Upper lobe of left lung (tissue), 6 donors: ENCODE data around the gene ME3. TPM values are rescaled to one million over a fixed set of nuclear protein-coding genes. Genes with fewer than 3 reads are reported as not detected.
A peak's percentile ranks its signal among the peaks of the same experiment; 100 is the strongest.

Source experiments
- ATAC-seq, 2 donors: fragments of 200-7000 bp; cut with Tn5 transposase; one replicate each; pipeline ENCODE4 v1.9.1; 2022; ENCODE audit warnings: mild to moderate bottlenecking in 2 of 2, moderate library complexity in 2 of 2; ENCODE audit not compliant: low FRiP score in 2 of 2
- DNase-seq, 2 donors: peaks; one replicate each; pipeline ENCODE4 v3.0.0-alpha.2; 2019 to 2020
- H3K27ac ChIP-seq, 4 donors: fragments of 200-600 bp; sonication (generic); one replicate each; pipeline ENCODE4 v1.5.1; 2016 to 2019
- H3K27me3 ChIP-seq, 4 donors: fragments of 200-600 bp; sonication (generic); one replicate each; pipeline ENCODE4 v1.5.1; 2017 to 2019
- H3K36me3 ChIP-seq, 4 donors: fragments of 200-600 bp; sonication (generic); one replicate each; pipeline ENCODE4 v1.5.1; 2016 to 2019
- H3K4me1 ChIP-seq, 4 donors: fragments of 200-600 bp; sonication (generic); one replicate each; pipeline ENCODE4 v1.5.1; 2018 to 2019
- H3K4me3 ChIP-seq, 4 donors: fragments of 200-600 bp; sonication (generic); one replicate each; pipeline ENCODE4 v1.5.1; 2017 to 2019; ENCODE audit warnings: mild to moderate bottlenecking in 2 of 4, moderate library complexity in 1 of 4
- H3K9me3 ChIP-seq, 4 donors: fragments of 200-600 bp; sonication (generic); one replicate each; pipeline ENCODE4 v1.5.1; 2018 to 2019
- EP300 ChIP-seq, 4 donors: sonication (generic); formaldehyde crosslinking; IDR thresholded peaks; one replicate each; pipeline ENCODE4 v1.5.1; 2017; ENCODE audit warnings: antibody characterized with exemption in 4 of 4, control low read depth in 2 of 4
- POLR2A ChIP-seq, 4 donors: fragments of 450-650 bp; IDR thresholded peaks; one replicate each; pipeline ENCODE4 v1.5.1; 2016 to 2017; ENCODE audit warnings: antibody characterized with exemption in 4 of 4, mild to moderate bottlenecking in 2 of 4
- POLR2AphosphoS5 ChIP-seq, 2 donors: sonication (generic); formaldehyde crosslinking; IDR thresholded peaks; one replicate each; pipeline ENCODE4 v1.5.1; 2017; ENCODE audit warnings: antibody characterized with exemption in 2 of 2
- WGBS, 2 donors: methylation state at CpG; one replicate each; pipeline ENCODE4 v1.1.5; 2017 to 2018; 5-methylcytosine and 5-hydroxymethylcytosine counted together
- total RNA-seq, 6 donors: library from RNA; depleted of rRNA in 4 of 6; stranded (reverse); fragments of >200 nt in 4 of 6; gene quantifications; one replicate each; pipeline versions ENCODE4 v1.1.0 to v1.2.1, GENCODE V29; 2016 to 2021
- TF ChIP-seq, protein P1 (sequence below), 6 experiments: fragments of 450-650 bp in 4 of 6; fragments of 200-600 bp in 2 of 6; sonication (generic) in 2 of 6; IDR thresholded peaks; one replicate each; pipeline ENCODE4 v1.5.1; 2016 to 2019; ENCODE audit warnings: antibody characterized with exemption in 6 of 6
- donor health status: DM: no; HTN: no; CAD: no; lungs with moderate emphysema.
- donor health status: DM: no; HTN: yes; CAD: no; lungs with severe emphysema.

Gene ME3
- total RNA-seq, 6 donors from 2014 or later = 19.5 to 56.6 (median 34.7) TPM

DNA sequence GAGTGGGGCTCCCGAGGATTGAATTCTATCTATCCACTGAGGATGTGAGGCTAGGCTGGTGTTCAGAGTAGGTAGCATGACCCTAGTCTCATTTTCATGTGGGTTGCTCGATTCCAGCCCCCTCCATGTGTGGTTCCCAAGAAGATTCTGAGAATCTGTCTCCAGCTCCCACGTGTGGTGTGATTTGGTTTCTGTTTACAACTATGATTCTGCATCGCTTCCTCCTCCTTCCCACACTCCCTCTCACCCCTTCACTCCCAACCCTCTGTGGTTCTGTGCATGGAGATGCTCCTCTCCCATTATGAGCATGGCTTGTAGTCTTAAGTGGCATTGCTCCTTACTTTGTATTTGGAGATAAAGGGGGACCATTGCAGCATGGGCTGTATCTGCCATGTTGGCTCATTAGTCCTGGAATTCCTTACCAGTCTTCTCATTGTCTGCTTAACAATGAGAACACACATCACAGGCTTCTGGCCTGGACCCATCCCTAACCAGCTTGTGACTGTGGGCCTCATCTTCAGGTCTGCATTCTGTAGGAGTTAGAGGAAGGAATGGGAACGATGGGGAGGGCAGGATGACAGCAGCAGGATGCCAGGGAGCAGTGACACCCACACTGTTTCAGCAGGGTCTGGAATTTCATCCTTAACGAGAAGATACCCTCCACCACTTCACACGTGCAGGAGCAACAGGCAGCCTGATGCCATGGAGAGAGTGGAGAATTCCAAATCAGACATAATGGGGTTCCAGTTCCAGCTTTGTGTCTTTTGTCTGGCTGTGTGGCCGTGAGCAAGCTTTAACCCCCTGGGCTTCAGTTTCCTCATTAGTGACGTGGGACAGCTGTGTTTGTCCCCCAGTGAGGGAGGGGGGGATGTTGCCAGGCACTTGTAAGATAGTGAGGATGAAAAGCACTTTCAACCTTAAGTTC lies 211.7 kb downstream of the ME3 start:
- 75 to 78% methylated on average over 8 to 9 of the region's 9 CpGs for WGBS, 2 donors
- Histone ChIP-seq H3K27me3 (no peaks in the 10 kb centered on the region), H3K9me3 (no peaks in the 10 kb centered on the region), H3K4me1 (peaks cover 5 to 18% (median 13%) of the 10 kb centered on the region in 4 donors), H3K27ac (no peak overlapping the region), H3K36me3 (no peaks in the 10 kb centered on the region), H3K4me3 (no peak overlapping the region)
- ATAC-seq (no peak), DNase-seq (no peak)
- TF ChIP-seq POLR2AphosphoS5 (IDR thresholded peaks at IDR 0.05) (no peak), EP300 (IDR thresholded peaks at IDR 0.05) (no peak), POLR2A (IDR thresholded peaks at IDR 0.05) (no peak)
- TF ChIP-seq, protein P1, sequence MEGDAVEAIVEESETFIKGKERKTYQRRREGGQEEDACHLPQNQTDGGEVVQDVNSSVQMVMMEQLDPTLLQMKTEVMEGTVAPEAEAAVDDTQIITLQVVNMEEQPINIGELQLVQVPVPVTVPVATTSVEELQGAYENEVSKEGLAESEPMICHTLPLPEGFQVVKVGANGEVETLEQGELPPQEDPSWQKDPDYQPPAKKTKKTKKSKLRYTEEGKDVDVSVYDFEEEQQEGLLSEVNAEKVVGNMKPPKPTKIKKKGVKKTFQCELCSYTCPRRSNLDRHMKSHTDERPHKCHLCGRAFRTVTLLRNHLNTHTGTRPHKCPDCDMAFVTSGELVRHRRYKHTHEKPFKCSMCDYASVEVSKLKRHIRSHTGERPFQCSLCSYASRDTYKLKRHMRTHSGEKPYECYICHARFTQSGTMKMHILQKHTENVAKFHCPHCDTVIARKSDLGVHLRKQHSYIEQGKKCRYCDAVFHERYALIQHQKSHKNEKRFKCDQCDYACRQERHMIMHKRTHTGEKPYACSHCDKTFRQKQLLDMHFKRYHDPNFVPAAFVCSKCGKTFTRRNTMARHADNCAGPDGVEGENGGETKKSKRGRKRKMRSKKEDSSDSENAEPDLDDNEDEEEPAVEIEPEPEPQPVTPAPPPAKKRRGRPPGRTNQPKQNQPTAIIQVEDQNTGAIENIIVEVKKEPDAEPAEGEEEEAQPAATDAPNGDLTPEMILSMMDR (IDR thresholded peaks at IDR 0.05) = no peak

DNA sequence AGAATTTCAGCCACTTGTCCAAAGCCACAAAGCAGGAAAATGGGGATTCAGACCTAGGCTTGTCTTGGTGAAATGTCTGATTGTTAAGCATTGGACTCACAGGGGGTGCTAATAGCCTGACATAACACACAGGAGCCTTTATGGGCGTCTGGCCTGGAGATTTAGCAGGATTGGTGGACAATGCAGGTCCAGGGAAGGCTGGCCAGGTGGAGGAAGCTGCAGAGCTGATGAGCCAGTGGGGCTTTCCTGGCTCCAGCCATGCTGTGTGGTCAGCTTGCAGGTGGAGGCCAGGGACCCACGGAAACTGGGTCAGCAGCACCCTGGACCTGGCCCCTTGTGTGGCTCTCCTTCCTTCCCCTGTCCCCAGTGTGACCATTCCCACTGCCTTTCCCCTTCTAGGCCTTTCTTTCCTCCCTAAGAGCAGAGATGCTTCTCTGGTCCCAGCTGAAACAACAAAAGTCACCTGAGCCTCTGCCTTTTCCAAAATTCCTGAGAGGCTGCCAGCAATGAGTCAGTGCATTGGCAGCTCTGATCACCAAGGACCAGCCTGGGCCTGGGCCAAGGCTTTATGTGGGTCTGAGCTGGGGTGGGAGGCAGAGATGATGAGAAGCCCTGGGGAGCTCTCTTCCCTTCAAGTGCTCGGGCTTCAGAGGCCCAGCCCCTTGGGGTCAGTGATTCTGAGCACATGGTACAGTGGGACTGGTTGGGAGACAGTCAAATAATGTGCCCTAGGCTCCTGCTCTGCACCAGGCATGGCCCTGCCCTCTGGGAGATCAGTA lies 212.5 kb downstream of the ME3 start:
- Histone ChIP-seq H3K27me3 (no peaks in the 10 kb centered on the region), H3K4me1 (peaks cover 5 to 18% (median 13%) of the 10 kb centered on the region in 4 donors), H3K36me3 (no peaks in the 10 kb centered on the region), H3K9me3 (no peaks in the 10 kb centered on the region), H3K4me3 (no peak overlapping the region), H3K27ac (no peak overlapping the region)
- ATAC-seq (peak; percentile 25 to 41), DNase-seq (no peak)
- TF ChIP-seq POLR2A (IDR thresholded peaks at IDR 0.05) (no peak), EP300 (IDR thresholded peaks at IDR 0.05) (no peak), POLR2AphosphoS5 (IDR thresholded peaks at IDR 0.05) (no peak)
- TF ChIP-seq, protein P1 (IDR thresholded peaks at IDR 0.05) = no peak
- 55 to 79% methylated on average over 2 to 3 of the region's 3 CpGs for WGBS, 2 donors

DNA sequence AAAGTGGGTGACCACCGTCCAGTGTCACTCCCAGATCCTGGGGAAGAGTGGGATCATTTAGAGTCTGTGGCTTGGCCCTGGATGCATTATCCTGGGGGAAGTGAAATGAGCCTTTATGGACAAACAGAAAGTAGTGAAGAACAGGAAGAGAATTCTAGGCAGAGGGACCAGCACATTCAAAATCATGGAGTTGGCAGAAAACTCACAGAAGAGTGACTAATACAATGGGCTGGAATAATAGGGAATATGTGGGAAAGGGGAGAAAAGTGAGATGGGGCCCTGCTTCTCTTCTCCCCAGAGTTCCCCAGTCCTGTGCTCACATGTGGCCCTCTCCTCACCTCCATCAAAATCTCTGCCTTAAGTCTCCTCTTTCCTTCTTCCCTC lies 213.4 kb downstream of the ME3 start:
- Histone ChIP-seq H3K4me1 (peaks cover 5 to 18% (median 13%) of the 10 kb centered on the region in 4 donors), H3K27ac (peak overlapping the region in 1 of 4 donors; percentile 13), H3K9me3 (no peaks in the 10 kb centered on the region), H3K4me3 (no peak overlapping the region), H3K27me3 (no peaks in the 10 kb centered on the region), H3K36me3 (no peaks in the 10 kb centered on the region)
- ATAC-seq = peak in 1 of 2 donors; percentile 19
- no peak for DNase-seq
- 85 to 86% methylated on average over 1 of the region's 1 CpG for WGBS, 2 donors
- no peak for TF ChIP-seq POLR2A (IDR thresholded peaks at IDR 0.05)
- no peak for TF ChIP-seq POLR2AphosphoS5 (IDR thresholded peaks at IDR 0.05)
- TF ChIP-seq, protein P1 (IDR thresholded peaks at IDR 0.05) = no peak
- no peak for TF ChIP-seq EP300 (IDR thresholded peaks at IDR 0.05)

DNA sequence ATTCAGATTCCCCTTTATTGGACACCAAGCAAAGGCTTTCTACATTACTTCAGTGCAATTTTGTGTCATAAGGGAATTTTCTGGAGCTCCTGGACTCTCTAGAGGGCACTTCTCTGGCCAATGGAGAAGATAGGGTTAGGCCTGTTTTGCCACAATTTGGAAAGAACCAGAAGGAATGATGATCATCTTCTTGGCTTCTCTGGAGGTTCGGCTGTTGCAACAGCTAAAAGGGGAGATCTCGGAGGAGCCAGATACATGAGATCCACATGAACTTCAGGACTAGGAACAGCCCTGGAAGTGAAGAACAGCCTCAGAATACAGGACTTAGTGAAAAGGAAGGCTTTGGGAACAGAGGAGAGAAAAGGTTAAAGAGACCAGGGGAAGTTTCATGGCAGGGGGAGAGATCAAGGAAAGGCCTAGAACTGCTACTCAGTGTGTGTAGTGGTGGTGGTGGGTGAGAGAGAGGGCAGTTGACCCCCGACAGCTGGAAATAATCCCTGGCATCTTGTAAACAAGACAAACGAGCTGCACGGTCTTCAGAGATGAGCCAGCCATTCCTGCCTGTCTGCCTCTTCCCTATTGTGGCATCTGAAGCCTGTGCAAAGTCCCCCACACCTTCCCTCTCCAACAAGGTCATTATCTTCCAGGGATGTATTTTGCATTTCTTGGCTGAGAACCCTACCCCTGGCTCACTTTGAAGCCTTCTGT lies 214.0 kb downstream of the ME3 start:
- WGBS, 2 donors = 81 to 83% methylated on average over 5 of the region's 5 CpGs

More for the DNA sequence above, 214.0 kb downstream of the ME3 start:
- peak in 1 of 2 donors; percentile 38 for ATAC-seq
- Histone ChIP-seq H3K36me3 (no peaks in the 10 kb centered on the region), H3K9me3 (no peaks in the 10 kb centered on the region), H3K4me1 (peaks cover 5 to 18% (median 13%) of the 10 kb centered on the region in 4 donors), H3K27ac (peak overlapping the region in 2 of 4 donors; percentile 13 to 21), H3K27me3 (no peaks in the 10 kb centered on the region), H3K4me3 (no peak overlapping the region)
- TF ChIP-seq POLR2AphosphoS5 (IDR thresholded peaks at IDR 0.05) = no peak
- TF ChIP-seq, protein P1 (IDR thresholded peaks at IDR 0.05) = no peak
- TF ChIP-seq POLR2A (IDR thresholded peaks at IDR 0.05) = no peak
- TF ChIP-seq EP300 (IDR thresholded peaks at IDR 0.05) = no peak
- DNase-seq = no peak
